Mesendoderm (in vitro differentiated cells): ENCODE data around the gene HSD3B2.

Experiments
- DNase-seq: peaks from one replicate; pipeline ENCODE4 v3.0.0; 2013
- H2AK5ac ChIP-seq: 2 replicates; pipeline ENCODE4 v1.6.1; 2013; ENCODE audit warnings: low read length, inconsistent platforms
- H2BK120ac ChIP-seq: 2 replicates; pipeline ENCODE4 v1.6.1; 2013; ENCODE audit warnings: low read depth, mild to moderate bottlenecking, low read length, moderate library complexity, mixed read lengths
- H2BK15ac ChIP-seq: replicated peaks from 2 replicates; pipeline ENCODE4 v1.6.1; 2013; ENCODE audit warnings: low read depth, mild to moderate bottlenecking, moderate library complexity
- H2BK5ac ChIP-seq: 2 replicates; pipeline ENCODE4 v1.6.1; 2013; ENCODE audit warnings: low read length, inconsistent platforms
- H3K18ac ChIP-seq: 2 replicates; pipeline ENCODE4 v1.6.1; 2013; ENCODE audit warnings: mild to moderate bottlenecking, low read length, mixed read lengths
- H3K23ac ChIP-seq: one replicate; pipeline ENCODE4 v1.6.1; 2013; ENCODE audit warnings: low read length
- H3K27ac ChIP-seq: 2 replicates; pipeline ENCODE4 v1.5.1; 2013; ENCODE audit warnings: low read depth, mild to moderate bottlenecking, inconsistent platforms, low read length, moderate library complexity
- H3K27me3 ChIP-seq: 2 replicates; pipeline ENCODE4 v1.6.1; 2013; ENCODE audit warnings: low read length, control low read depth, mild to moderate bottlenecking, inconsistent platforms; ENCODE audit not compliant: insufficient read depth, poor library complexity
- H3K36me3 ChIP-seq: 2 replicates; pipeline ENCODE4 v1.6.1; 2013; ENCODE audit warnings: low read length, inconsistent platforms; ENCODE audit not compliant: control insufficient read depth, insufficient read depth
- H3K4ac ChIP-seq: one replicate; pipeline ENCODE4 v1.6.1; 2013; ENCODE audit warnings: low read depth, mild to moderate bottlenecking, low read length, moderate library complexity
- H3K4me1 ChIP-seq: 2 replicates; pipeline ENCODE4 v1.6.1; 2013; ENCODE audit warnings: low read depth, low read length, inconsistent platforms; ENCODE audit not compliant: control insufficient read depth
- H3K4me2 ChIP-seq: 2 replicates; pipeline ENCODE4 v1.6.1; 2013; ENCODE audit warnings: low read length
- H3K4me3 ChIP-seq: 2 replicates; pipeline ENCODE4 v1.5.1; 2013; ENCODE audit warnings: mild to moderate bottlenecking, low read length
- H3K56ac ChIP-seq: one replicate; pipeline ENCODE4 v1.6.1; 2013; ENCODE audit warnings: low read length
- H3K79me1 ChIP-seq: 2 replicates; pipeline ENCODE4 v1.6.1; 2013; ENCODE audit warnings: low read length, inconsistent platforms
- H3K79me2 ChIP-seq: 2 replicates; pipeline ENCODE4 v1.6.1; 2013; ENCODE audit warnings: mild to moderate bottlenecking, low read length; ENCODE audit not compliant: control insufficient read depth, insufficient read depth
- H3K9ac ChIP-seq: 2 replicates; pipeline ENCODE4 v1.6.1; 2013; ENCODE audit warnings: low read length, inconsistent platforms
- H4K5ac ChIP-seq: one replicate; pipeline ENCODE4 v1.6.1; 2013; ENCODE audit warnings: low read length
- H4K8ac ChIP-seq: one replicate; pipeline ENCODE4 v1.6.1; 2013; ENCODE audit warnings: low read depth, mild to moderate bottlenecking, control low read depth, low read length, moderate library complexity
- WGBS: extraction: QIAGEN DNeasy Blood & Tissue Kit; methylation state at CpG from one replicate; pipeline ENCODE4 v1.1.7; 2013; ENCODE audit warnings: low lambda C conversion rate, missing lambda C conversion rate; ENCODE audit not compliant: insufficient coverage; ENCODE audit errors: extremely low coverage; 5-methylcytosine and 5-hydroxymethylcytosine counted together

The HSD3B2 gene

DNA sequence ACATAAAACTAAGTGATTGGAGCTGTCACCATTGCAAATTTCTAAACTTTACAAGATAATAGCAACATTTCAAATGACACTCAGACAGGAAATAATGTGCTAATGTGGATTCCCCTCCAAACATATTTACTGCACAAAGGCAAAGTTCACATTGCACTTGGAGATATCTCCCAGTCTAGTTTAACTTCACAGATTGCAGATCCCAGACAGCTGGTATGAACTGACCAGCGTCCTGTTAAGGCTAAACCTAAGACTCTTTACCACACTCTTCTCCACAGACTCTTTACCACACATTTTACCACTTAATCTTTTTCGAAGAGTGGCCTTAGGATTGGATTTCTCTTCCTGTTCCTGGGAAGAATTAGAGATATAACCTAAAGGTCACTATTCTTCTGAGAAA lies 51.5 kb downstream of the HSD3B2 start:
- Histone ChIP-seq H3K79me1 (no peaks in the 10 kb centered on the region), H3K36me3 (no peaks in the 10 kb centered on the region), H2BK15ac (no peak overlapping the region), H4K5ac (no peak overlapping the region), H3K18ac (no peak overlapping the region), H3K79me2 (no peaks in the 10 kb centered on the region), H3K27ac (no peak overlapping the region), H3K23ac (no peak overlapping the region), H3K4me1 (no peaks in the 10 kb centered on the region), H3K27me3 (no peaks in the 10 kb centered on the region), H2BK120ac (no peak overlapping the region), H3K4me2 (no peak overlapping the region), H2BK5ac (no peak overlapping the region), H3K56ac (no peak overlapping the region), H3K4me3 (no peak overlapping the region), H3K9ac (no peak overlapping the region), H2AK5ac (no peak overlapping the region), H3K4ac (no peak overlapping the region), H4K8ac (no peak overlapping the region)
- no CpG with 5 or more reads among the region's 2 CpGs for WGBS
- no peak for DNase-seq

DNA sequence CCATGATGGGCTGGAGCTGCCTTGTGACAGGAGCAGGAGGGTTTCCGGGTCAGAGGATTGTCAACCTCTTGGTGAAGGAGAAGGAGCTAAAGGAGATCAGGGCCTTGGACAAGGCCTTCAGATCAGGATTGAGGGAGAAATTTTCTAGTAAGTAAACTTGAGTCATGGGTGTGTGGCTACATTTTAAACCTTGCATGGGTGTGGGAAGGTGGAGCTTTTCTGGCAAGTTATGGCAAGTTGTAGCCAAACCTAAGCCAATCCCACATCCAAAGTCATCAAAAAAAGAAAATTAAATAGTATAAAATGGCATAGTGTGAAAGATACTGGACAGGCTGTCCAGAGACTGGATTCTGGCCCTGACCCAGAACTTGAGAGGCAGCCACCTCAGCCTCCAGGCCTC lies 52.3 kb downstream of the HSD3B2 start:
- Histone ChIP-seq H3K27me3 (no peaks in the 10 kb centered on the region), H4K5ac (no peak overlapping the region), H3K23ac (no peak overlapping the region), H2BK5ac (no peak overlapping the region), H3K18ac (no peak overlapping the region), H3K4me3 (no peak overlapping the region), H2AK5ac (no peak overlapping the region), H3K79me1 (no peaks in the 10 kb centered on the region), H2BK15ac (no peak overlapping the region), H3K9ac (no peak overlapping the region), H3K4me2 (no peak overlapping the region), H3K79me2 (no peaks in the 10 kb centered on the region), H3K4me1 (no peaks in the 10 kb centered on the region), H3K36me3 (no peaks in the 10 kb centered on the region), H4K8ac (no peak overlapping the region), H3K27ac (no peak overlapping the region), H2BK120ac (no peak overlapping the region), H3K4ac (no peak overlapping the region), H3K56ac (no peak overlapping the region)
- no CpG with 5 or more reads among the region's 1 CpG for WGBS
- no peak for DNase-seq

DNA sequence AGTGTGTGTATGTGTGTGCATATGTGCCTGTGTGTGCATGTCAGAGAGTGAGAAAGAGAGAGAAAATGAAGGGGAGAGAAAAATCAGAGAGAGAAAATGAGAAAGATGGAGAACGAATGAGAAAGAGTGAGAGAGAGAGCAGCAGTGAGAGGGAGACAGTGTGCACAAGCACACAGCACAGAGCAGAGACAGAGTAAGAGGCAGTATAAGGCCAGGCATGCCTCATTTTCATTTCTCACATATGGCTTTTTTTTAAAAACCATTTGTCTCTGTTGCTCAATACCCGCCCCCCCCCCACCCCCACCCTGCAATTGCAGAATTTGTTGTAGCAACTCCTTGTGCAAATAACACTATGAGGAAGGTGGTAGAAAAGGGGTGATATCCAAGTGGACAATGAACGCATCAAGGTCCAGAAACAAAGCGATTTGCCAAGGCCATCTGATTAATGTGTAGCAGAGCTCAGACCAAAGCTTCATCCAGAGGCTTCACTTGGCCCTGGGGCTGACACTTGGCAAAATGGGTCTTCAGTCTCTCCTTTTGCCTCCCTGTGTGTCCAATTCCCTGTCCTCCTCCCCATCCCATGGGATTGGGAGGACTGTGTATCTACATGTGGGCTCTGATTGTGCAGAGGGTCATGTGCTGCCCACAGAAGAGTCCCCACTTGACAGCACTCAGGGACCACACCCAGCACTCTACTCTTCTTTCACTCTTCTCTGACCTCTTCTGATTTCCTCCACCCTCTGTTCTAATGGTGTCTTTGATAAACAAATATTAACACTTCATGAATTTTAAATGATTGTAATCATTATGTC lies 53.1 kb downstream of the HSD3B2 start:
- Histone ChIP-seq H3K27me3 (no peaks in the 10 kb centered on the region), H3K27ac (no peak overlapping the region), H4K8ac (no peak overlapping the region), H2BK15ac (no peak overlapping the region), H2AK5ac (no peak overlapping the region), H3K56ac (no peak overlapping the region), H2BK120ac (no peak overlapping the region), H3K4me1 (no peaks in the 10 kb centered on the region), H3K4me2 (no peak overlapping the region), H3K23ac (no peak overlapping the region), H4K5ac (no peak overlapping the region), H3K18ac (no peak overlapping the region), H3K79me1 (no peaks in the 10 kb centered on the region), H3K4me3 (no peak overlapping the region), H3K79me2 (no peaks in the 10 kb centered on the region), H3K4ac (no peak overlapping the region), H3K9ac (no peak overlapping the region), H2BK5ac (no peak overlapping the region), H3K36me3 (no peaks in the 10 kb centered on the region)
- no CpG with 5 or more reads among the region's 4 CpGs for WGBS
- no peak for DNase-seq

DNA sequence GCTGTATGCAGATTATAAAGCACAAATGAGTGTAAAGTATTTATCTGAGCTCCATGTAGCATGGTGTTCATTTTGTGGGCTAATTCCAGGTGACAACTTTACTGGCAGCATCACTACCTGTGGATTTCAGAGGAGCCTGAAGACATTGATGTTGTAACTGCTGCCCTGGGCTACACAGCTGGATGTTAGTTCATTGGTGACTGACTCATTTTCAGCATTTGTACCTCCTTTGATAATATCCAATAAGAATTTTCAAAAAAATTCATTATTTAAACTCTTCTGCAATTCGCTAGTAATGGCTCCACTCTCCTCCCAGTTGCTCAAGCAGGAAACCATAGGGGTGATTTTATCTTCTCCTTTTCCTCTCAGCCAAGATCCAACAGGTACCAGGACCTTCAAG lies 54.8 kb downstream of the HSD3B2 start:
- no peak overlapping the region for H3K56ac ChIP-seq
- no CpG with 5 or more reads among the region's 1 CpG for WGBS

DNA sequence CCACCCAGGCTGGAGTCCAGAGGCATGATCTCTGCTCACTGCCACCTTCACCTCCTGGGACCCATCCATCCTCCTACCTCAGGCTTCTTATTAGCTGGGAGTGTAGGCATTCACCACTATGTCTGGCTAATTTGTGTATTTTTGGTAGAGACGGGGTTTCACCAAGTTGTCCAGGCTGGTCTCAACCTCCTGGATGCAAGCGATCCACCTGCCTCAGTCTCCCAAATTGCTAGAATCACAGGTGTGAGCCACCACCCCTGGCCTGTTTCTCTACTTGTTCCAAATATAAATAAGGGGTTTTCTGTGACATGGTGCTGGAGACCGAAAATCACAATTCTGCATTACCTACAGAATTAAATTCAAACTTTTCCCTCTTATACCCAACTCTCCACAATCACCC lies 55.4 kb downstream of the HSD3B2 start:
- no peaks in the 10 kb centered on the region for H3K36me3 ChIP-seq
- no peak overlapping the region for H3K4ac ChIP-seq
- no peak overlapping the region for H4K5ac ChIP-seq
- no CpG with 5 or more reads among the region's 3 CpGs for WGBS
- no peak overlapping the region for H3K9ac ChIP-seq
- no peak overlapping the region for H2BK120ac ChIP-seq
- no peak overlapping the region for H3K18ac ChIP-seq
- H3K79me1 ChIP-seq, result no peaks in the 10 kb centered on the region
- H3K27me3 ChIP-seq, result no peaks in the 10 kb centered on the region
- no peak overlapping the region for H3K56ac ChIP-seq
- H2BK15ac ChIP-seq, result no peak overlapping the region
- no peak overlapping the region for H3K23ac ChIP-seq
- H4K8ac ChIP-seq, result no peak overlapping the region
- H3K4me2 ChIP-seq, result no peak overlapping the region
- no peaks in the 10 kb centered on the region for H3K4me1 ChIP-seq
- H2AK5ac ChIP-seq, result no peak overlapping the region
- no peak overlapping the region for H3K4me3 ChIP-seq
- H2BK5ac ChIP-seq, result no peak overlapping the region
- no peak overlapping the region for H3K27ac ChIP-seq
- DNase-seq, result no peak
- H3K79me2 ChIP-seq, result no peaks in the 10 kb centered on the region

More for the DNA sequence above, 54.8 kb downstream of the HSD3B2 start:
- no peak for DNase-seq
- Histone ChIP-seq H3K4ac (no peak overlapping the region), H4K8ac (no peak overlapping the region), H3K9ac (no peak overlapping the region), H3K27ac (no peak overlapping the region), H3K79me1 (no peaks in the 10 kb centered on the region), H2BK15ac (no peak overlapping the region), H2BK5ac (no peak overlapping the region), H2AK5ac (no peak overlapping the region), H3K4me3 (no peak overlapping the region), H3K27me3 (no peaks in the 10 kb centered on the region), H3K18ac (no peak overlapping the region), H2BK120ac (no peak overlapping the region), H3K4me1 (no peaks in the 10 kb centered on the region), H3K23ac (no peak overlapping the region), H3K36me3 (no peaks in the 10 kb centered on the region), H3K79me2 (no peaks in the 10 kb centered on the region), H4K5ac (no peak overlapping the region), H3K4me2 (no peak overlapping the region)

DNA sequence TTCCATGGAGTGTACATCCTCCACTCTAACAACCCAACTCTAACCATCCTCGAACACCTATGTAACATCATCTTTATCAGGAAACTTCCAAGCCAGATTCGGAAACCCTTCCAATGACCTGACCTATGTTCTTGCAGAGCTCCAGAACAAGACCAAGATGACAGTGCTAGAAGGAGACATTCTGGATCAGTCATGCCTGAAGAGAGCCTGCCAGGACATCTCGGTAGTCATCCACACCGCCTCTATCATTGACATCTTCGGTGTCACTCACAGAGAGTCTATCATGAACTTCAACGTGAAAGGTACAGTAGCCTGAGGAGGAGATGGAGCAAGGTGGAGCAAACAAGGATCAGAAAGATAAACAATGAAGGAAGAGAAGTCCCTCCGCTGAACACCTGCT lies 56.0 kb downstream of the HSD3B2 start:
- Histone ChIP-seq H3K4me1 (no peaks in the 10 kb centered on the region), H3K4ac (no peak overlapping the region), H2BK5ac (no peak overlapping the region), H2BK120ac (no peak overlapping the region), H4K5ac (no peak overlapping the region), H3K36me3 (no peaks in the 10 kb centered on the region), H3K18ac (no peak overlapping the region), H3K9ac (no peak overlapping the region), H3K56ac (no peak overlapping the region), H3K27ac (no peak overlapping the region), H3K79me1 (no peaks in the 10 kb centered on the region), H2BK15ac (no peak overlapping the region), H3K79me2 (no peaks in the 10 kb centered on the region), H4K8ac (no peak overlapping the region), H3K23ac (no peak overlapping the region), H3K4me3 (no peak overlapping the region), H2AK5ac (no peak overlapping the region), H3K27me3 (no peaks in the 10 kb centered on the region), H3K4me2 (no peak overlapping the region)
- WGBS, result no CpG with 5 or more reads among the region's 7 CpGs
- no peak for DNase-seq
